ENCODE measurements around the gene SYNE4. TPM values are rescaled to one million over a fixed set of nuclear protein-coding genes. Genes with fewer than 3 reads are reported as not detected.

The SYNE4 gene
- total RNA-seq, 2 experiments from 2014 or later: 2.7 to 4.5 TPM

- intact Hi-C loops (cut with micrococcal nuclease; ENCODE audit: unreplicated experiment): no loop called here
- no peak for DNase-seq (ENCODE audit: low spot score)
- Histone ChIP-seq H2AFZ (ENCODE audit: low read length) (no peak overlapping the region), H3K79me2 (ENCODE audit: insufficient read depth, low read depth, low read length) (peaks cover 7% of the 10 kb centered on the region; the same call in 1 of the 2 replicates), H3K4me1 (ENCODE audit: insufficient read depth, low read length, poor library complexity, severe bottlenecking) (peaks cover 6% of the 10 kb centered on the region), H3K4me2 (ENCODE audit: low read length) (no peak overlapping the region), H4K20me1 (ENCODE audit: insufficient read depth, low read length) (no peaks in the 10 kb centered on the region), H3K4me3 (ENCODE audit: low read depth, low read length, poor library complexity, severe bottlenecking) (no peak overlapping the region), H3K27ac (ENCODE audit: low read depth, low read length, poor library complexity, severe bottlenecking) (no peak overlapping the region), H3K9me2 (ENCODE audit: insufficient read depth, low read length) (no peaks in the 10 kb centered on the region), H3K9me3 (ENCODE audit: low read length) (no peaks in the 10 kb centered on the region), H3K36me3 (ENCODE audit: insufficient read depth, low read length) (no peaks in the 10 kb centered on the region)
- ChIA-PET CTCF (ENCODE audit: unreplicated experiment) (no interaction called here), POLR2A (no interaction called here)
- BruUV-seq (replicated peaks): no TSS peak
- TF ChIP-seq, protein P1, sequence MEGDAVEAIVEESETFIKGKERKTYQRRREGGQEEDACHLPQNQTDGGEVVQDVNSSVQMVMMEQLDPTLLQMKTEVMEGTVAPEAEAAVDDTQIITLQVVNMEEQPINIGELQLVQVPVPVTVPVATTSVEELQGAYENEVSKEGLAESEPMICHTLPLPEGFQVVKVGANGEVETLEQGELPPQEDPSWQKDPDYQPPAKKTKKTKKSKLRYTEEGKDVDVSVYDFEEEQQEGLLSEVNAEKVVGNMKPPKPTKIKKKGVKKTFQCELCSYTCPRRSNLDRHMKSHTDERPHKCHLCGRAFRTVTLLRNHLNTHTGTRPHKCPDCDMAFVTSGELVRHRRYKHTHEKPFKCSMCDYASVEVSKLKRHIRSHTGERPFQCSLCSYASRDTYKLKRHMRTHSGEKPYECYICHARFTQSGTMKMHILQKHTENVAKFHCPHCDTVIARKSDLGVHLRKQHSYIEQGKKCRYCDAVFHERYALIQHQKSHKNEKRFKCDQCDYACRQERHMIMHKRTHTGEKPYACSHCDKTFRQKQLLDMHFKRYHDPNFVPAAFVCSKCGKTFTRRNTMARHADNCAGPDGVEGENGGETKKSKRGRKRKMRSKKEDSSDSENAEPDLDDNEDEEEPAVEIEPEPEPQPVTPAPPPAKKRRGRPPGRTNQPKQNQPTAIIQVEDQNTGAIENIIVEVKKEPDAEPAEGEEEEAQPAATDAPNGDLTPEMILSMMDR (conservative IDR thresholded peaks at IDR 0.05; ENCODE audit: low read length): no peak
Measured at GRCh38 chr19:36010402-36010801, 1.8 kb upstream of the SYNE4 start.

DNA sequence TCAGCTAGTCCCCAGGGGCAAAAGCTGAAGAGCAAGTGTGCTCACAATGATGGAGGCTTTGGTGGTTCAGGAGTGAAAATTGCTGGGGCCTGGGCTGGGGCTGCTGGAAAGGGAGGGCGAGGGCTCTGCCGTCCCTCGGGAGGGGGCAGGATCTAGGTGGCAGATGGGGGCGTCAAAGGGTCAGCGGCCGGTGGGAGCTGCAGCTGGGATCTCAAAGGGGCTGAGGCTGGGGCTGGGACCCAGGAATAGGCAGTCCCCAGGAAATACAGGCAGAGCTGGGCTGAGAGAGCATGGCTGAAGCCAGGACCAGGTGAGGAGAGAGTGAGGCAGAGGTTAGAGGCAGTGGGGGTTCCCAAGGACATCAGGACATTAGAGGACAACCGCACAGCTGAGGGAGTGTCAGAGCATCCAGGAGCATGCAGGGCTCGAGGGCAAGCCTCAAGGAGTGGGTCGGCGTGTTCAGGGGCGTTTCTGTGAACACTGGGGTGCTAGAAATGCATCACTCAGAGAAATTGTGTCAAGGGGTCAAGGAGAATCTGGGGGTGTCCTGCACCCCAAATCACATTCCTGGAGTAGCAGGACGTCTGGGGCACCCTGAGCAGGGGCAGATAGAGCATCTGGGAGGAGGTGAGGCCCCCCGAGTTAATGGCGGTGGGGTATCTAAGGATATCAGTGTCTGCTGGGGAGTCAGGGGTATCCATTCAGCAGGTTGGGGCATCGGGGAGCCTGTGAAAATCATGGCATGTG is 1.2 kb upstream of the SYNE4 start:
- Histone ChIP-seq H3K4me1 (ENCODE audit: insufficient read depth, low read length, poor library complexity, severe bottlenecking) (peaks cover 2% of the 10 kb centered on the region), H2AFZ (ENCODE audit: low read length) (no peak overlapping the region), H3K79me2 (ENCODE audit: insufficient read depth, low read depth, low read length) (peaks cover 2% of the 10 kb centered on the region; the same call in 1 of the 2 replicates), H3K4me2 (ENCODE audit: low read length) (no peak overlapping the region), H3K4me3 (ENCODE audit: low read depth, low read length, poor library complexity, severe bottlenecking) (no peak overlapping the region), H3K36me3 (ENCODE audit: insufficient read depth, low read length) (no peaks in the 10 kb centered on the region), H3K9me3 (ENCODE audit: low read length) (no peaks in the 10 kb centered on the region), H3K27ac (ENCODE audit: low read depth, low read length, poor library complexity, severe bottlenecking) (no peak overlapping the region), H4K20me1 (ENCODE audit: insufficient read depth, low read length) (no peaks in the 10 kb centered on the region), H3K9me2 (ENCODE audit: insufficient read depth, low read length) (no peaks in the 10 kb centered on the region)
- DNase-seq (ENCODE audit: low spot score): no peak
- TF ChIP-seq, protein P1 (conservative IDR thresholded peaks at IDR 0.05; ENCODE audit: low read length): no peak
- TF ChIP-seq EZH2phosphoT487 (IDR thresholded peaks at IDR 0.05; ENCODE audit: borderline replicate concordance, low read depth, low read length): no peak
- ChIA-PET POLR2A (no interaction called here), CTCF (ENCODE audit: unreplicated experiment) (no interaction called here)
- BruUV-seq (replicated peaks): no TSS peak
- intact Hi-C loops (cut with micrococcal nuclease; ENCODE audit: unreplicated experiment): no loop called here

GRCh38 chr19:36009220-36009619 is 607 bp upstream of the SYNE4 start:
- Histone ChIP-seq H3K4me1 (ENCODE audit: insufficient read depth, low read length, poor library complexity, severe bottlenecking) (no peaks in the 10 kb centered on the region), H3K36me3 (ENCODE audit: insufficient read depth, low read length) (no peaks in the 10 kb centered on the region), H3K9me3 (ENCODE audit: low read length) (no peaks in the 10 kb centered on the region), H4K20me1 (ENCODE audit: insufficient read depth, low read length) (no peaks in the 10 kb centered on the region), H3K27ac (ENCODE audit: low read depth, low read length, poor library complexity, severe bottlenecking) (no peak overlapping the region), H3K4me3 (ENCODE audit: low read depth, low read length, poor library complexity, severe bottlenecking) (no peak overlapping the region), H3K4me2 (ENCODE audit: low read length) (no peak overlapping the region), H3K79me2 (ENCODE audit: insufficient read depth, low read depth, low read length) (no peaks in the 10 kb centered on the region), H3K9me2 (ENCODE audit: insufficient read depth, low read length) (no peaks in the 10 kb centered on the region), H2AFZ (ENCODE audit: low read length) (no peak overlapping the region)
- ChIA-PET POLR2A (interaction anchor here (1.3 kb wide), 1 partner anchor 45 kb away, joined by 4 read pairs; the partner anchor contains the start of gene THAP8), CTCF (ENCODE audit: unreplicated experiment) (no interaction called here)
- no TSS peak for BruUV-seq (replicated peaks)
- DNase-seq (ENCODE audit: low spot score): no peak
- intact Hi-C loops (cut with micrococcal nuclease; ENCODE audit: unreplicated experiment): no loop called here
- TF ChIP-seq, protein P1 (conservative IDR thresholded peaks at IDR 0.05; ENCODE audit: low read length): no peak
- no peak for TF ChIP-seq EZH2phosphoT487 (IDR thresholded peaks at IDR 0.05; ENCODE audit: borderline replicate concordance, low read depth, low read length)
